CD4-positive, alpha-beta T cell treated with Interleukin-15 for 1 hour (primary cell): ENCODE measurements around the gene GNPDA1.

ENCODE experiments used
- DNase-seq: peaks from one replicate; pipeline ENCODE4 v3.0.0-alpha.2; 2020

GNPDA1 gene

GRCh38 chr5:142020122-142020659, 7.4 kb upstream of the GNPDA1 start:
- DNase-seq, result no peak

DNA sequence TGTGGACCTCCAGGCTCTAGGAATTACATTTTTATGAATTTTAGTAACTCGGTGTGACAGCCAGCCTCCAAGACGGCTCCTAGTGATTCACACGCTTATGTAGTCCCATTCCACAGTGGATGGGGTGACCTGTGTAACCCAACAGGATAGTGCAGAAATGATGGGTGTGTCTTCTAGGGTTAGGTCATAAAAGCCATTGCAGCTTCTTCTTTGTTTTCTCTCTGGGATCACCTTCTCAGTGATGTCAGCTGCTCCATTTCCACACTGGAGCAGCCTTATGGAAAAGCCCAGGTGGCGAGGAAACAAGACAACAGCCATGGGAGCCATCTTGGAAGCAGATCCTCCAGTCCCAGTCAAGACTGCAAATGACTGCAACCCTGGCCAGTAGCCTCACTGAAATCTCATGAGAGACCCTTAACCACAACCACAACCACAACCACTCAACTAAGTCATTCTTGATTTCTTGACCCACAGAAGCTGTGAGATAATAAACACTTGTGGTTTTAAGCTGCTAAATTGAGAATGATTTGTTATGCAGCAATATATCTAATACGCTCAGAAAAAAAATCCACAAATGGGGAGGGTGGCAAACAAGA, 5.1 kb upstream of the GNPDA1 start:
- DNase-seq, result no peak

DNA sequence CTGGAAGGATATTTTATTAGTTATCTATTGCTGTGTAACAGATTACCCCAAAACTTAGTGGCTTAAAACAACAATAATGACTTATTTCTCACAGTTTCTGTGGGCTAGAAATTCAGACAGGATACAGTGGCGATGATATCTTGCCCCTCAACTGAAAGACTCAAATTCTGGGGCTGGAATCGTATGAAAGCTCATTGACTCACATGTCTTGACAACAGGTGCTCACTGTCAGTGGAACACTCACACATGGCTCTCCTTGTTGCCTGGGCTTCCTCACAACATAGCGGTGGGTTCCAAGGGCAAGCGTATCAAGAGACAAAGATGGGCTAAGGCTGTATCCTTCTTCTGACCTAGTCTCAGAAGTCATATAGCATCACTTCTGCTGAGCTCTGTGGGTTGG, 3.7 kb upstream of the GNPDA1 start:
- DNase-seq, result no peak

DNA sequence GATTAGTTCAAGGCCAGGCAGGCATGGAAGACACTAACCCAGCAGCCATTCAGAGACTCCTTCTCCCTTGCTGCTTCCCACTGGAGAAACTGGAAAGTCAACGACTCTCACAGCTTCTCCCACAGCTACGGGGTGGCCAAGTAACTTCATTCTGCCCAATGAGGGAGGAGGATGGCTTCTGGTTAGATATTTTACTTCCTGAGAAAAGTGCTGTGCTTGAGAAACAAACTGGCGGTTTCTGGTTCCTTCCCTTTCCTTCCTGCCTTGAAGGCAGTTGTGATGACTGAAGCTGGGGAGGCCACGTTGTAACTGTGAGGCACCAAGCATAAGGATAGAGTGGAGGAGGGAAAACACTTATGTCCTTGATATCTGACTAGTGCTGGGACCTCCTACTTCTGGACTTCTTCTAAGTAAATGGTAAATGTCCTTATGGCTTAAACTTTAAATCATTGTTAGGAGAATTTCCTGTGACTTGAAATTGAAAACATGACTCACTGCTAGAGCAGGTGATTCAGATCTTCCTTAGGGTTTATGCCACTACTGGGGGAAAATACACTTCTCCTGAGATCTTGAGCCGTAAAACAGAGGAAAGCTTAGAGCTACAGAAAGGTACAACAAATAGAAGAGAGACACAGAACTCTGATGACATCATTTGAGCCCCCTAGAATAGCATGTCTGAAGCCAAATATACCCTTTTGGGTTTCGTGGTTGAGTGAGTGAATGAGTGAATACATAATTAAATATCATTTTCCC, 3.1 kb upstream of the GNPDA1 start:
- DNase-seq, result peak; percentile 42

GRCh38 chr5:142014911-142015584, 2.2 kb upstream of the GNPDA1 start:
- DNase-seq, result peak; percentile 21

DNA sequence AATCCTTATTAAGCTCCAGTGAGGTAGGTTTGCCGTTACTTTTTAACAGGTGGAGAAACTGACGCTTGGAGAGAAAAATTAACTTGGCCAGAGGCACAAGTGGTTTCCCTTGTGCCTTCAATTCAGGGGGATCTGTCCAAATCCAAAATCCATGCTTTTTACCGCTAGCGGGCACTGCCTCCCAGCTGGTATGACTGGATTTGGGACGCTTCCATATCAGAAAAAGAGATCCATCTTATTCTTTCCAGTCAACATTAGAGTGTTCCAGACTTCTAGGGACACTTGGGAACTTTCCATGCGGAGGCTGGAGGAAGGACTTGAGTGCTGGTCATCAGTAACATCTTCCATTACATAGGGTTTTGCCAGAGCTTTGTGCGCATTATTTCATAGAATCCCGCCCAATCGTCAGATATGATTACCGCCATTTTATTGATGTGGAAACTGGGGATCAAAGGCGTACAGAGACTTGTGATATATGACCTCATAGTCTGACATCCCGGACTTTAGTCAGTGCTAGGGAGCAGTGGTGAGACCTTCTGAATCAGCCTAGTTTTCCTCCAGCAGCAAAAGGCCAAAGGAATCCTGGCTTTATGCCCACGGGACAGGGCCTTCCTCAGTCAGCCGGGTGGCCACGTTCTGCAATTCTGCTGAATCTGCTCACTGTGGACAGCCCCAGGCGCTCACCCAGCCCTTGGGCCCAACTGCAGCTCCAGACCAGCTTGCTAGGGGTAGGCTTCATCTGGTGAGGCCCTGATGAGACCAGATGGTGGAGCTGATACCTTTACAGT, 1.1 kb upstream of the GNPDA1 start:
- no peak for DNase-seq

GRCh38 chr5:142012186-142012785, 541 bp downstream of the GNPDA1 start:
- peak; percentile 38 for DNase-seq

DNA sequence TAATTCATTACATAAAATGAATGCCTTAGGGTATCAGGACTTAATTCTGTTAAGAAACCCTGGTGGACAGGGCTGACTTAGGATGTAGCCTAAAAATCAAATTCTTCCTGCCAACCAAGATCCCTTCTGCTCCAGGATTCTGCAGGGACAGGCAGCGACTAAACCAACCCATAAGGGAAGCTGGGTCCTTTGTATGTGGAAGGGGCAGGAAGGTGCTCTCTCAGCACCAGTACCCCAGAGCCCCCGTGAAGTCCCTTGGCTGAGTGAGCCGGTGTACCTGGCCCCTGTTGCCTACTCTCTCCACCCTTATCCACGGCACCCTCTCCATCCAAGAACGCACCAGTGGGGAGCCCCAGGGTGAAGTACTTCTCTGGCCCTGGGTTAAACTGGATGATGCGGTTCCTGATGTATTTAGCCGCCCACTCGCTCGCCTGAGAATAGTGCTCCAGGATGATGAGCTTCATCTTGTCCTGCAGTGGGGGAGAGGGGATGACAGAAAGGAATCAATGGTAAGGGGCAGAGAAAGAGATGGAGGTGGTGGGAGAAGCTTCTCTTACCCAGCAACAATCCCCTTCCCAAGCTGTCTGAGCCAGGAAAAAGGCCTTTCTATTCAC, 1.1 kb downstream of the GNPDA1 start:
- no peak for DNase-seq

DNA sequence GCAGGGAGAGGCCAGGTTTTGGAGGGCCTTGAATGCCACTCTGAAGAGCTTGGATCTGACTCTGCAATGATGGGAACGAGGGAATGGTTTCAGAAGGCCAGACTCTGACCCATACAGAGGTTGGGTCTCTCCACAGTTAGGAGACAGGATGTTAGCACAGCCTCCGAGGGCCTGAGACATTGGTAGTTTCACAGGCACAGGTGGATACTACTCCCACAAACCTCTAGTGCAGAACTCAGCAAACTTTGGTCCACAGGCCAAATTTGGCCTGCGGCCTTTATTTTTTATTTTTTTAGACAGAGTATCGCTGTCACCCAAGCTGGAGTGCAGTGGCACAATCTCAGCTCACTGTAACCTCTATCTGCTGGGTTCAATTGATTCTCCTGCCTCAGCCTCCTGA, 2.9 kb downstream of the GNPDA1 start:
- DNase-seq, result no peak

GRCh38 chr5:142008813-142009212, 4.0 kb downstream of the GNPDA1 start:
- DNase-seq, result no peak

DNA sequence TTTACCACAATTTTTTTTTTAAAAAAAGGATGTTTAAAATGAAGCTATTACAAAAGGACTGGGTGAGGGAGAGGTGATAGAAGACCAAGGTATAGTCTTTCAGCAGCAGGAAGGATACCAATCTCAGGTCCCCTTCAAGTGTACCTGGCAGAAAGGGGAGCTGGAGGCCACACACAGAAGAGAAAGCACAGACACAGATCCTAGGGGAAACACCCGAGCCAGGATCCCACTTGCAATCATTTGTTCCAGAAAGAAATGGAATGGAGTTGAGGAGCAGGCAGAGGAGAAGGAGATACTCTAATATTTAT, 5.6 kb downstream of the GNPDA1 start:
- no peak for DNase-seq

- peak; percentile 27 for DNase-seq
Measured at GRCh38 chr5:142006363-142007236, 6.2 kb downstream of the GNPDA1 start.

- no peak for DNase-seq
Measured at GRCh38 chr5:142003266-142003800, 9.5 kb downstream of the GNPDA1 start.

- no peak for DNase-seq
Measured at GRCh38 chr5:142000704-142001484, 11.9 kb downstream of the GNPDA1 start.

DNA sequence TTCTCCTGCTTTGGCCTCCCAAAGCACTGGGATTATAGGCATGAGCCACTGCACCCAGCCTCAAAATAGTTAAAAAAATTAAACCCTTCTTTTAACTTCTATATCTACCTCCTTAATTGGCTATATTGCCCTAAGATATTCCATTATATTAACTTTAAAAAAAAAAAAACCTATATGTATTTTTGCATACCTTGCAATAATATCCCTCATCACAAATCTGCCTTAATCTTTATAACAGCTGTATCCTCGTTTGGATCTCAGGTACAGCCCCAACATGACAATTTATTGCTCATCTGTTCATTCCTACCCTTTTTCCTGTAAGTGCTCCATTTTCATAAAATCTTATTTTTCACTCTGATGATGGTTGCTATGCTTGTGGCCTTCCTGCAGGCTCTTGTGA, 12.7 kb downstream of the GNPDA1 start:
- no peak for DNase-seq

- DNase-seq, result no peak
Measured at GRCh38 chr5:141997358-141997960, 15.4 kb downstream of the GNPDA1 start.

DNA sequence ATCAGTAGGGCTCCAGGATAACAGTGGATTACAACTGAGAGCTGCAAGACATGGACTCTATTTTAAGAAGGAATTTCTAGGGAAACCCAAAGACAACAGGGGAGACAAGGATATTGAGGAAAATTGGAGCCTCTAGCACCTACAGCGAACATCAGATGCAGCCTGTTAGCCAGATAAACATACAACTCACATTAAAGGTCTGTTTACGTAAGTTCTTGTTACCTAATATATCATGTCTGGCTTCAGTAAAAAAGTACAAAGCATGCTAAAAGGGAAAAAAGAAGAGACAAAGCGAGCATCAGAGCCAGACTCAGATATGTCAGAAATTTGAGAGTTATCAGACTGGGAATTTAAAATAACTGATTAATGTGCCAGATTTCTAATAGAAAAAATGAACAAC, 17.2 kb downstream of the GNPDA1 start:
- DNase-seq, result no peak

DNA sequence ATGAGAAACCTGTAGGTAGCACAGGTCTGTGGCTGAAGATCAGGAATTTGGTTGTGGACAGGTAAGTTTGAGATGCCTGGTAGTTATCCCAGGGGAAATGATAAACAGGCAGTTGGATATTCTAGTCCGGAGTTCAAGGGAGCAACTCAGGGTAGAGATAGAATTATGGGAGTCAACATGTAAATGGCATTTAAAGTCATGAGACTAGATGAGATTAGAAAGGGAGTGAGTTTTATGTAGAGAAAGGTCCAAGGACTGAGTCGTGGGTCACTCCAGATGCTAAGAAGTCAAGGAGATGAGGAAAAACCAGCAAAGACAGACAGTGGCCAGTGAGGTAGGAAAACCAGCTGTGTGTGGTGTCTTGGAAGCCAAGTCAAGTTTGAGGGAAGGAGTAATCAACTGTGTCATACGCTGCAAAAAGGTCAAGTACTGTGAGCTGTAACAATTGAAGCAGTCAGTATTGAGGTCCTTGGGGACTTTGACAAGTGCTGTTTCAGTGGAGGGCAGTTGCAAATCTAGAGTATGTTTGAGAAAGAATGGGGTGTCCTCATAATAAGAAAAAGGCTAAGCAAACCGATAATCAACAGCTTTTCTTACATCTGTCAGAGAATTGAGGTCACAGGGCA, 18.2 kb downstream of the GNPDA1 start:
- no peak for DNase-seq

DNA sequence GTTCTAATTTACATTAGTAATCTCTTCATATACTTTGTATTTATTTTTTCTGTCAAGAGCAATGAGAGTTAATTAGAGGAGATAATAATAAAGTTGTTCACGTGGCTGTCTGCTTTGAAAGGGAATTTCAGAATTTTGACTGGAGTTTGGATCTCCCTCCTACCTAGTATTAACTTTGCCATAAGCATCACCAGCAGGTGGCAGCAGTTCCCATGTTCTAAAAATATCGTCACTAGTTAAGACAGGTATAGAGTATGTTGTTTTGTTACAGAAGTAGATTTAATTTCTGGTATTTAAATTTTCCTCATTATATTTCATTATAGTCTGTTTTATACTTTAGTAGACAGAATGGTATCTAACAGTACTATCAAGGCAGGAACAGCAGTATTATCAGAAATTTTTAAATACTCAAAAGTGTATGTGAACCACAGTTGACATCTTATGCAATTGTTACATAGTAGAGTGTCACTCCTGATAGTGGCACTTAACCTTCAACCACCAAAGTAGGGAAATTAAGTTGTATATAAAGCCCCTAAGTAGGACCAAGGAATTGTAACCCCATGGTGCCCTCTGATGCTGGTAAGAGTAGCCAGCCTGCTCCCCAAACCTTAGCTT, 20.4 kb downstream of the GNPDA1 start:
- peak; percentile 58 for DNase-seq
